ENCODE results near the gene TRIM29. TPM values are rescaled to one million over a fixed set of nuclear protein-coding genes. Genes with fewer than 3 reads are reported as not detected.

TRIM29 gene
- polyA plus RNA-seq, 1 donor from 2014 or later, result not detected

GRCh38 chr11:120107692-120108091 lies 30.2 kb downstream of the TRIM29 start:
- Mint-ChIP-seq H3K27ac (no peak overlapping the region), H3K4me3 (no peak overlapping the region), H3K27me3 (peaks cover 11% of the 10 kb centered on the region), H3K36me3 (no peaks in the 10 kb centered on the region), H3K9me3 (no peaks in the 10 kb centered on the region), H3K4me1 (no peaks in the 10 kb centered on the region)

GRCh38 chr11:120106354-120107150 lies 31.4 kb downstream of the TRIM29 start:
- Mint-ChIP-seq H3K27ac (peak overlapping the region in 1 of 3 donors; percentile 19), H3K36me3 (no peaks in the 10 kb centered on the region), H3K9me3 (no peaks in the 10 kb centered on the region), H3K27me3 (peaks cover 13% of the 10 kb centered on the region), H3K4me1 (no peaks in the 10 kb centered on the region), H3K4me3 (no peak overlapping the region)

GRCh38 chr11:120105576-120105975 lies 32.3 kb downstream of the TRIM29 start:
- no peak overlapping the region for H3K4me3 Mint-ChIP-seq
- H3K36me3 Mint-ChIP-seq, result no peaks in the 10 kb centered on the region
- H3K27me3 Mint-ChIP-seq, result peaks cover 16% of the 10 kb centered on the region
- no peaks in the 10 kb centered on the region for H3K9me3 Mint-ChIP-seq
- no peak overlapping the region for H3K27ac Mint-ChIP-seq
- H3K4me1 Mint-ChIP-seq, result no peaks in the 10 kb centered on the region

GRCh38 chr11:120104041-120104565 lies 33.8 kb downstream of the TRIM29 start:
- Mint-ChIP-seq H3K4me1 (no peaks in the 10 kb centered on the region), H3K27me3 (peaks cover 19% of the 10 kb centered on the region), H3K36me3 (no peaks in the 10 kb centered on the region), H3K9me3 (no peaks in the 10 kb centered on the region), H3K27ac (no peak overlapping the region), H3K4me3 (no peak overlapping the region)

- H3K36me3 Mint-ChIP-seq, result no peaks in the 10 kb centered on the region
- peaks cover 19% of the 10 kb centered on the region for H3K27me3 Mint-ChIP-seq
These were observed 35.1 kb downstream of the TRIM29 start for GRCh38 chr11:120102864-120103122.

GRCh38 chr11:120102050-120102863 lies 35.7 kb downstream of the TRIM29 start:
- no peaks in the 10 kb centered on the region for H3K4me1 Mint-ChIP-seq
- no peaks in the 10 kb centered on the region for H3K36me3 Mint-ChIP-seq
- no peak overlapping the region for H3K27ac Mint-ChIP-seq
- H3K4me3 Mint-ChIP-seq, result no peak overlapping the region
- no peaks in the 10 kb centered on the region for H3K9me3 Mint-ChIP-seq
- peaks cover 19% of the 10 kb centered on the region for H3K27me3 Mint-ChIP-seq

More at GRCh38 chr11:120102864-120103122, 35.1 kb downstream of the TRIM29 start:
- no peaks in the 10 kb centered on the region for H3K4me1 Mint-ChIP-seq
- H3K9me3 Mint-ChIP-seq, result no peaks in the 10 kb centered on the region
- H3K27ac Mint-ChIP-seq, result no peak overlapping the region
- H3K4me3 Mint-ChIP-seq, result no peak overlapping the region

- no peak overlapping the region for H3K4me3 Mint-ChIP-seq
- no peaks in the 10 kb centered on the region for H3K36me3 Mint-ChIP-seq
- no peaks in the 10 kb centered on the region for H3K9me3 Mint-ChIP-seq
- H3K4me1 Mint-ChIP-seq, result no peaks in the 10 kb centered on the region
- no peak overlapping the region for H3K27ac Mint-ChIP-seq
- peaks cover 20% of the 10 kb centered on the region for H3K27me3 Mint-ChIP-seq
These were observed 39.4 kb downstream of the TRIM29 start for GRCh38 chr11:120098503-120099020.

- no peaks in the 10 kb centered on the region for H3K4me1 Mint-ChIP-seq
- H3K9me3 Mint-ChIP-seq, result no peaks in the 10 kb centered on the region
- H3K4me3 Mint-ChIP-seq, result no peak overlapping the region
- peak overlapping the region in 1 of 3 donors; percentile 27 for H3K27ac Mint-ChIP-seq
- H3K36me3 Mint-ChIP-seq, result no peaks in the 10 kb centered on the region
- peaks cover 20% of the 10 kb centered on the region for H3K27me3 Mint-ChIP-seq
These were observed 40.1 kb downstream of the TRIM29 start for GRCh38 chr11:120097721-120098385.

GRCh38 chr11:120096369-120097191 lies 41.3 kb downstream of the TRIM29 start:
- Mint-ChIP-seq H3K27me3 (peaks cover 19% of the 10 kb centered on the region), H3K4me3 (no peak overlapping the region), H3K4me1 (peaks cover 0 to 2% (median 0%) of the 10 kb centered on the region in 3 donors)

GRCh38 chr11:120095516-120095915 lies 42.4 kb downstream of the TRIM29 start:
- H3K27me3 Mint-ChIP-seq, result peaks cover 16% of the 10 kb centered on the region
- no peaks in the 10 kb centered on the region for H3K9me3 Mint-ChIP-seq
- H3K27ac Mint-ChIP-seq, result no peak overlapping the region
- H3K4me1 Mint-ChIP-seq, result peaks cover 0 to 2% (median 0%) of the 10 kb centered on the region in 3 donors
- no peak overlapping the region for H3K4me3 Mint-ChIP-seq
- H3K36me3 Mint-ChIP-seq, result no peaks in the 10 kb centered on the region

More at GRCh38 chr11:120096369-120097191, 41.3 kb downstream of the TRIM29 start:
- Mint-ChIP-seq H3K36me3 (no peaks in the 10 kb centered on the region), H3K9me3 (no peaks in the 10 kb centered on the region), H3K27ac (no peak overlapping the region)

- Mint-ChIP-seq H3K27ac (no peak overlapping the region), H3K4me3 (no peak overlapping the region), H3K27me3 (peaks cover 11% of the 10 kb centered on the region), H3K9me3 (no peaks in the 10 kb centered on the region), H3K36me3 (no peaks in the 10 kb centered on the region), H3K4me1 (peaks cover 0 to 2% (median 0%) of the 10 kb centered on the region in 3 donors)
These were observed 46.2 kb downstream of the TRIM29 start for GRCh38 chr11:120091701-120092100.

GRCh38 chr11:120091121-120091520 lies 46.8 kb downstream of the TRIM29 start:
- H3K27ac Mint-ChIP-seq, result no peak overlapping the region
- H3K36me3 Mint-ChIP-seq, result no peaks in the 10 kb centered on the region
- H3K9me3 Mint-ChIP-seq, result no peaks in the 10 kb centered on the region
- H3K4me3 Mint-ChIP-seq, result no peak overlapping the region
- H3K4me1 Mint-ChIP-seq, result peaks cover 0 to 2% (median 0%) of the 10 kb centered on the region in 3 donors
- peaks cover 11% of the 10 kb centered on the region for H3K27me3 Mint-ChIP-seq

- H3K9me3 Mint-ChIP-seq, result peaks cover 0 to 3% (median 0%) of the 10 kb centered on the region in 3 donors
- H3K4me3 Mint-ChIP-seq, result no peak overlapping the region
- peaks cover 7% of the 10 kb centered on the region for H3K27me3 Mint-ChIP-seq
- peaks cover 0 to 2% (median 0%) of the 10 kb centered on the region in 3 donors for H3K4me1 Mint-ChIP-seq
- H3K27ac Mint-ChIP-seq, result no peak overlapping the region
- no peaks in the 10 kb centered on the region for H3K36me3 Mint-ChIP-seq
These were observed 47.5 kb downstream of the TRIM29 start for GRCh38 chr11:120090411-120090810.
